Measurements from ENCODE around the gene ARHGEF26. TPM values are rescaled to one million over a fixed set of nuclear protein-coding genes. Genes with fewer than 3 reads are reported as not detected.

Gene ARHGEF26
- total and polyA plus RNA-seq, 2 experiments from 2014 or later, result 9.4 to 16.9 TPM

DNA sequence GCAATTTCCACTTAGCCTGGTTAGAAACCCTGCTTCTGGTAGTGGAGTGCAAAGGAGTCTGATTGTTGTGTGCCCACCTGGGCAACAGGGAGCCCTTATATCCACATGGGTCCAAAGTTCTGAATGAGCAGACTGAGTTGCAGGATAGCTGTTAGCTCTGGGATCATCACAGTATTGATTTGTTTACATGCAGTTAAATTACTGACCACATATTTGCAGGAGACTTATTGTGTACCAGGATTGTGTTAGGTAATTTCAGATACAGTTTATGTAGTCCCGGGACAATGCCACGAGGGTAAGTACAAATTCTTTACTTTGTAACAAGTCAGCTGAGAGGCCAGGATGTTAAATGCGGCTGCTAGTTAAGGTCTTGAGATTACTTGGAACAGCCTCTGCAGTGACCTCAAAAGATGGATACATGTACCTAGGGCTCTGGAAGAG is 18.8 kb downstream of the ARHGEF26 start:
- peaks cover 21% of the 10 kb centered on the region for H3K4me1 ChIP-seq (ENCODE audit: insufficient read depth)
- no peak overlapping the region for H3K27ac ChIP-seq (ENCODE audit: low read depth)
- no peaks in the 10 kb centered on the region for H3K27me3 Mint-ChIP-seq (ENCODE audit: insufficient read depth, low read depth, poor library complexity)
- no peak overlapping the region for H3K4me2 ChIP-seq
- no peaks in the 10 kb centered on the region for H3K9me2 ChIP-seq (ENCODE audit: insufficient read depth)
- no peak overlapping the region for H2AFZ ChIP-seq
- H3K36me3 Mint-ChIP-seq (ENCODE audit: low read depth), result no peaks in the 10 kb centered on the region
- no peaks in the 10 kb centered on the region for H3K9me3 Mint-ChIP-seq
- H3K4me3 Mint-ChIP-seq, result no peak overlapping the region
- peaks cover 20% of the 10 kb centered on the region for H3K4me1 Mint-ChIP-seq
- ATAC-seq, result no peak
- no peak overlapping the region for H3K4me3 ChIP-seq
- DNase-seq (ENCODE audit: low spot score), result no peak
- no peaks in the 10 kb centered on the region for H3F3A ChIP-seq (replicated peaks; ENCODE audit: low read depth)
- no peaks in the 10 kb centered on the region for H4K20me1 ChIP-seq (replicated peaks; ENCODE audit: insufficient read depth)
- H3K79me2 ChIP-seq (replicated peaks; ENCODE audit: insufficient read depth), result peaks cover 27% of the 10 kb centered on the region
- no peaks in the 10 kb centered on the region for H3K27me3 ChIP-seq (ENCODE audit: insufficient read depth)
- TF ChIP-seq CREB1 (CRISPR knock-in tag; IDR thresholded peaks at IDR 0.05; ENCODE audit: low read depth) (no peak), EZH2 (IDR thresholded peaks at IDR 0.05; ENCODE audit: low read depth, unreplicated experiment) (no peak), ZNF331 (CRISPR knock-in tag; IDR thresholded peaks at IDR 0.05; ENCODE audit: low read depth) (no peak), NANOG (IDR thresholded peaks at IDR 0.05; ENCODE audit: borderline replicate concordance) (no peak), JUNB (IDR thresholded peaks at IDR 0.05; ENCODE audit: unreplicated experiment) (no peak), EZH2phosphoT487 (IDR thresholded peaks at IDR 0.05; ENCODE audit: unreplicated experiment) (no peak), ZNF114 (CRISPR knock-in tag; IDR thresholded peaks at IDR 0.05) (no peak), POLR2AphosphoS5 (IDR thresholded peaks at IDR 0.05; ENCODE audit: low read depth) (no peak), STAT1 (IDR thresholded peaks at IDR 0.05; ENCODE audit: unreplicated experiment) (no peak)
- TF ChIP-seq, protein P1, sequence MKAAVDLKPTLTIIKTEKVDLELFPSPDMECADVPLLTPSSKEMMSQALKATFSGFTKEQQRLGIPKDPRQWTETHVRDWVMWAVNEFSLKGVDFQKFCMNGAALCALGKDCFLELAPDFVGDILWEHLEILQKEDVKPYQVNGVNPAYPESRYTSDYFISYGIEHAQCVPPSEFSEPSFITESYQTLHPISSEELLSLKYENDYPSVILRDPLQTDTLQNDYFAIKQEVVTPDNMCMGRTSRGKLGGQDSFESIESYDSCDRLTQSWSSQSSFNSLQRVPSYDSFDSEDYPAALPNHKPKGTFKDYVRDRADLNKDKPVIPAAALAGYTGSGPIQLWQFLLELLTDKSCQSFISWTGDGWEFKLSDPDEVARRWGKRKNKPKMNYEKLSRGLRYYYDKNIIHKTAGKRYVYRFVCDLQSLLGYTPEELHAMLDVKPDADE (IDR thresholded peaks at IDR 0.05), result no peak
- TF ChIP-seq, protein P2, sequence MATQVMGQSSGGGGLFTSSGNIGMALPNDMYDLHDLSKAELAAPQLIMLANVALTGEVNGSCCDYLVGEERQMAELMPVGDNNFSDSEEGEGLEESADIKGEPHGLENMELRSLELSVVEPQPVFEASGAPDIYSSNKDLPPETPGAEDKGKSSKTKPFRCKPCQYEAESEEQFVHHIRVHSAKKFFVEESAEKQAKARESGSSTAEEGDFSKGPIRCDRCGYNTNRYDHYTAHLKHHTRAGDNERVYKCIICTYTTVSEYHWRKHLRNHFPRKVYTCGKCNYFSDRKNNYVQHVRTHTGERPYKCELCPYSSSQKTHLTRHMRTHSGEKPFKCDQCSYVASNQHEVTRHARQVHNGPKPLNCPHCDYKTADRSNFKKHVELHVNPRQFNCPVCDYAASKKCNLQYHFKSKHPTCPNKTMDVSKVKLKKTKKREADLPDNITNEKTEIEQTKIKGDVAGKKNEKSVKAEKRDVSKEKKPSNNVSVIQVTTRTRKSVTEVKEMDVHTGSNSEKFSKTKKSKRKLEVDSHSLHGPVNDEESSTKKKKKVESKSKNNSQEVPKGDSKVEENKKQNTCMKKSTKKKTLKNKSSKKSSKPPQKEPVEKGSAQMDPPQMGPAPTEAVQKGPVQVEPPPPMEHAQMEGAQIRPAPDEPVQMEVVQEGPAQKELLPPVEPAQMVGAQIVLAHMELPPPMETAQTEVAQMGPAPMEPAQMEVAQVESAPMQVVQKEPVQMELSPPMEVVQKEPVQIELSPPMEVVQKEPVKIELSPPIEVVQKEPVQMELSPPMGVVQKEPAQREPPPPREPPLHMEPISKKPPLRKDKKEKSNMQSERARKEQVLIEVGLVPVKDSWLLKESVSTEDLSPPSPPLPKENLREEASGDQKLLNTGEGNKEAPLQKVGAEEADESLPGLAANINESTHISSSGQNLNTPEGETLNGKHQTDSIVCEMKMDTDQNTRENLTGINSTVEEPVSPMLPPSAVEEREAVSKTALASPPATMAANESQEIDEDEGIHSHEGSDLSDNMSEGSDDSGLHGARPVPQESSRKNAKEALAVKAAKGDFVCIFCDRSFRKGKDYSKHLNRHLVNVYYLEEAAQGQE (IDR thresholded peaks at IDR 0.05; ENCODE audit: unreplicated experiment), result no peak
- TF ChIP-seq, protein P3, sequence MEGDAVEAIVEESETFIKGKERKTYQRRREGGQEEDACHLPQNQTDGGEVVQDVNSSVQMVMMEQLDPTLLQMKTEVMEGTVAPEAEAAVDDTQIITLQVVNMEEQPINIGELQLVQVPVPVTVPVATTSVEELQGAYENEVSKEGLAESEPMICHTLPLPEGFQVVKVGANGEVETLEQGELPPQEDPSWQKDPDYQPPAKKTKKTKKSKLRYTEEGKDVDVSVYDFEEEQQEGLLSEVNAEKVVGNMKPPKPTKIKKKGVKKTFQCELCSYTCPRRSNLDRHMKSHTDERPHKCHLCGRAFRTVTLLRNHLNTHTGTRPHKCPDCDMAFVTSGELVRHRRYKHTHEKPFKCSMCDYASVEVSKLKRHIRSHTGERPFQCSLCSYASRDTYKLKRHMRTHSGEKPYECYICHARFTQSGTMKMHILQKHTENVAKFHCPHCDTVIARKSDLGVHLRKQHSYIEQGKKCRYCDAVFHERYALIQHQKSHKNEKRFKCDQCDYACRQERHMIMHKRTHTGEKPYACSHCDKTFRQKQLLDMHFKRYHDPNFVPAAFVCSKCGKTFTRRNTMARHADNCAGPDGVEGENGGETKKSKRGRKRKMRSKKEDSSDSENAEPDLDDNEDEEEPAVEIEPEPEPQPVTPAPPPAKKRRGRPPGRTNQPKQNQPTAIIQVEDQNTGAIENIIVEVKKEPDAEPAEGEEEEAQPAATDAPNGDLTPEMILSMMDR (conservative IDR thresholded peaks at IDR 0.05; ENCODE audit: low read depth in 2 of 2), result no peak
- TF ChIP-seq, protein P4, sequence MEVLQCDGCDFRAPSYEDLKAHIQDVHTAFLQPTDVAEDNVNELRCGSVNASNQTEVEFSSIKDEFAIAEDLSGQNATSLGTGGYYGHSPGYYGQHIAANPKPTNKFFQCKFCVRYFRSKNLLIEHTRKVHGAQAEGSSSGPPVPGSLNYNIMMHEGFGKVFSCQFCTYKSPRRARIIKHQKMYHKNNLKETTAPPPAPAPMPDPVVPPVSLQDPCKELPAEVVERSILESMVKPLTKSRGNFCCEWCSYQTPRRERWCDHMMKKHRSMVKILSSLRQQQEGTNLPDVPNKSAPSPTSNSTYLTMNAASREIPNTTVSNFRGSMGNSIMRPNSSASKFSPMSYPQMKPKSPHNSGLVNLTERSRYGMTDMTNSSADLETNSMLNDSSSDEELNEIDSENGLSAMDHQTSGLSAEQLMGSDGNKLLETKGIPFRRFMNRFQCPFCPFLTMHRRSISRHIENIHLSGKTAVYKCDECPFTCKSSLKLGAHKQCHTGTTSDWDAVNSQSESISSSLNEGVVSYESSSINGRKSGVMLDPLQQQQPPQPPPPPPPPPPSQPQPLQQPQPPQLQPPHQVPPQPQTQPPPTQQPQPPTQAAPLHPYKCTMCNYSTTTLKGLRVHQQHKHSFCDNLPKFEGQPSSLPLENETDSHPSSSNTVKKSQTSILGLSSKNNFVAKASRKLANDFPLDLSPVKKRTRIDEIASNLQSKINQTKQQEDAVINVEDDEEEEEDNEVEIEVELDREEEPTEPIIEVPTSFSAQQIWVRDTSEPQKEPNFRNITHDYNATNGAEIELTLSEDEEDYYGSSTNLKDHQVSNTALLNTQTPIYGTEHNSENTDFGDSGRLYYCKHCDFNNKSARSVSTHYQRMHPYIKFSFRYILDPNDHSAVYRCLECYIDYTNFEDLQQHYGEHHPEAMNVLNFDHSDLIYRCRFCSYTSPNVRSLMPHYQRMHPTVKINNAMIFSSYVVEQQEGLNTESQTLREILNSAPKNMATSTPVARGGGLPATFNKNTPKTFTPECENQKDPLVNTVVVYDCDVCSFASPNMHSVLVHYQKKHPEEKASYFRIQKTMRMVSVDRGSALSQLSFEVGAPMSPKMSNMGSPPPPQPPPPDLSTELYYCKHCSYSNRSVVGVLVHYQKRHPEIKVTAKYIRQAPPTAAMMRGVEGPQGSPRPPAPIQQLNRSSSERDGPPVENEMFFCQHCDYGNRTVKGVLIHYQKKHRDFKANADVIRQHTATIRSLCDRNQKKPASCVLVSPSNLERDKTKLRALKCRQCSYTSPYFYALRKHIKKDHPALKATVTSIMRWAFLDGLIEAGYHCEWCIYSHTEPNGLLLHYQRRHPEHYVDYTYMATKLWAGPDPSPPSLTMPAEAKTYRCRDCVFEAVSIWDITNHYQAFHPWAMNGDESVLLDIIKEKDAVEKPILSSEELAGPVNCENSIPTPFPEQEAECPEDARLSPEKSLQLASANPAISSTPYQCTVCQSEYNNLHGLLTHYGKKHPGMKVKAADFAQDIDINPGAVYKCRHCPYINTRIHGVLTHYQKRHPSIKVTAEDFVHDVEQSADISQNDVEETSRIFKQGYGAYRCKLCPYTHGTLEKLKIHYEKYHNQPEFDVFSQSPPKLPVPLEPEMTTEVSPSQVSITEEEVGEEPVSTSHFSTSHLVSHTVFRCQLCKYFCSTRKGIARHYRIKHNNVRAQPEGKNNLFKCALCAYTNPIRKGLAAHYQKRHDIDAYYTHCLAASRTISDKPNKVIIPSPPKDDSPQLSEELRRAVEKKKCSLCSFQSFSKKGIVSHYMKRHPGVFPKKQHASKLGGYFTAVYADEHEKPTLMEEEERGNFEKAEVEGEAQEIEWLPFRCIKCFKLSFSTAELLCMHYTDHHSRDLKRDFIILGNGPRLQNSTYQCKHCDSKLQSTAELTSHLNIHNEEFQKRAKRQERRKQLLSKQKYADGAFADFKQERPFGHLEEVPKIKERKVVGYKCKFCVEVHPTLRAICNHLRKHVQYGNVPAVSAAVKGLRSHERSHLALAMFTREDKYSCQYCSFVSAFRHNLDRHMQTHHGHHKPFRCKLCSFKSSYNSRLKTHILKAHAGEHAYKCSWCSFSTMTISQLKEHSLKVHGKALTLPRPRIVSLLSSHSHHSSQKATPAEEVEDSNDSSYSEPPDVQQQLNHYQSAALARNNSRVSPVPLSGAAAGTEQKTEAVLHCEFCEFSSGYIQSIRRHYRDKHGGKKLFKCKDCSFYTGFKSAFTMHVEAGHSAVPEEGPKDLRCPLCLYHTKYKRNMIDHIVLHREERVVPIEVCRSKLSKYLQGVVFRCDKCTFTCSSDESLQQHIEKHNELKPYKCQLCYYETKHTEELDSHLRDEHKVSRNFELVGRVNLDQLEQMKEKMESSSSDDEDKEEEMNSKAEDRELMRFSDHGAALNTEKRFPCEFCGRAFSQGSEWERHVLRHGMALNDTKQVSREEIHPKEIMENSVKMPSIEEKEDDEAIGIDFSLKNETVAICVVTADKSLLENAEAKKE (CRISPR knock-in tag; IDR thresholded peaks at IDR 0.05), result no peak
- no peak overlapping the region for H3K27ac Mint-ChIP-seq
- no peaks in the 10 kb centered on the region for H3K36me3 ChIP-seq (ENCODE audit: insufficient read depth)

All from GM23338 (cell line).